GM18867 (cell line): ENCODE data around the gene ZNF865.
A peak's percentile ranks its signal among the peaks of the same experiment; 100 is the strongest.

ENCODE experiments used
- ATAC-seq: cut with Tn5 transposase; IDR thresholded peaks from one replicate; pipeline ENCODE4 v1.9.1; 2021; ENCODE audit warnings: mild to moderate bottlenecking, moderate library complexity; ENCODE audit not compliant: unreplicated experiment

The ZNF865 gene

GRCh38 chr19:55643887-55644176 is 38.4 kb downstream of the ZNF865 start:
- no peak for ATAC-seq

GRCh38 chr19:55644191-55644833 is 38.9 kb downstream of the ZNF865 start:
- no peak for ATAC-seq

GRCh38 chr19:55644842-55645511 is 39.5 kb downstream of the ZNF865 start:
- ATAC-seq: no peak

GRCh38 chr19:55645512-55645881 is 40.0 kb downstream of the ZNF865 start:
- no peak for ATAC-seq

- ATAC-seq: no peak
Observed at GRCh38 chr19:55646889-55647731, 41.7 kb downstream of the ZNF865 start.

- peak; percentile 27 for ATAC-seq
Observed at GRCh38 chr19:55647732-55648584, 42.5 kb downstream of the ZNF865 start, which contains the start of gene CCDC106. Gene CCDC106, plus strand, starts transcription at chr19:55648212. Its CDS starts 835 bp downstream, at chr19:55649047.

GRCh38 chr19:55648585-55649267 is 43.3 kb downstream of the ZNF865 start:
- ATAC-seq: no peak

GRCh38 chr19:55649268-55650125 is 44.0 kb downstream of the ZNF865 start:
- ATAC-seq: no peak

GRCh38 chr19:55650126-55650557 is 44.7 kb downstream of the ZNF865 start:
- no peak for ATAC-seq

- no peak for ATAC-seq
Observed at GRCh38 chr19:55650602-55651230, 45.3 kb downstream of the ZNF865 start.

- no peak for ATAC-seq
Observed at GRCh38 chr19:55651236-55651635, 45.8 kb downstream of the ZNF865 start.

GRCh38 chr19:55652311-55653128 is 47.1 kb downstream of the ZNF865 start:
- ATAC-seq: no peak

GRCh38 chr19:55653651-55654322 is 48.3 kb downstream of the ZNF865 start:
- peak; percentile 40 for ATAC-seq

GRCh38 chr19:55654323-55654867 is 48.9 kb downstream of the ZNF865 start:
- peak; percentile 59 for ATAC-seq

- ATAC-seq: peak; percentile 34
Observed at GRCh38 chr19:55654868-55655647, 49.6 kb downstream of the ZNF865 start, which contains the start of gene U2AF2. Gene U2AF2, plus strand, starts transcription at chr19:55655035. Its CDS starts 70 bp downstream, at chr19:55655105.

- ATAC-seq: no peak
Observed at GRCh38 chr19:55655648-55656040, 50.2 kb downstream of the ZNF865 start.
